Measurements from ENCODE around the gene PNPLA3. TPM values are rescaled to one million over a fixed set of nuclear protein-coding genes. Genes with fewer than 3 reads are reported as not detected.

PNPLA3 gene
- total RNA-seq, 4 donors from 2014 or later, result 0.32 TPM; not detected in 3

DNA sequence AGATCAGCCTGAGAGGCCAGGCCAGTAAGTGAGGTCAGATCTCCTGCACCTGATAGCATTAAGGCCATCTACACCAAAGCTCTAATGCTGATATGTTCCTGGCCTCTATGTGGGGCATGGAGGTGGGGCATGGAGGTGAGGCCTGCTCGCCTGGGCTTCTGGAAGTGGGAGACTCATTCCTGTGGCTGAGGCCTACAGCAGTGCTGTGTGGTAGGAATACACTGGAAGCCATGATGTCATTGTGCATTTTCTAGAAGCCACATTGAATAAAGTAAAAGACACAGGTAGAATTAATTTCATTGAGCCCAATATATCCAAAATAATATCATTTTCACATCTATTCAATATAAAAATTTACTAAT is 2.7 kb downstream of the PNPLA3 start:
- TF ChIP-seq POLR2A (IDR thresholded peaks at IDR 0.05) (no peak), EP300 (IDR thresholded peaks at IDR 0.05; ENCODE audit: low read depth) (no peak), POLR2AphosphoS5 (IDR thresholded peaks at IDR 0.05) (no peak)
- TF ChIP-seq, protein P1, sequence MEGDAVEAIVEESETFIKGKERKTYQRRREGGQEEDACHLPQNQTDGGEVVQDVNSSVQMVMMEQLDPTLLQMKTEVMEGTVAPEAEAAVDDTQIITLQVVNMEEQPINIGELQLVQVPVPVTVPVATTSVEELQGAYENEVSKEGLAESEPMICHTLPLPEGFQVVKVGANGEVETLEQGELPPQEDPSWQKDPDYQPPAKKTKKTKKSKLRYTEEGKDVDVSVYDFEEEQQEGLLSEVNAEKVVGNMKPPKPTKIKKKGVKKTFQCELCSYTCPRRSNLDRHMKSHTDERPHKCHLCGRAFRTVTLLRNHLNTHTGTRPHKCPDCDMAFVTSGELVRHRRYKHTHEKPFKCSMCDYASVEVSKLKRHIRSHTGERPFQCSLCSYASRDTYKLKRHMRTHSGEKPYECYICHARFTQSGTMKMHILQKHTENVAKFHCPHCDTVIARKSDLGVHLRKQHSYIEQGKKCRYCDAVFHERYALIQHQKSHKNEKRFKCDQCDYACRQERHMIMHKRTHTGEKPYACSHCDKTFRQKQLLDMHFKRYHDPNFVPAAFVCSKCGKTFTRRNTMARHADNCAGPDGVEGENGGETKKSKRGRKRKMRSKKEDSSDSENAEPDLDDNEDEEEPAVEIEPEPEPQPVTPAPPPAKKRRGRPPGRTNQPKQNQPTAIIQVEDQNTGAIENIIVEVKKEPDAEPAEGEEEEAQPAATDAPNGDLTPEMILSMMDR (IDR thresholded peaks at IDR 0.05), result no peak
- no peak for DNase-seq
- H3K27me3 ChIP-seq, result peaks cover 12% of the 10 kb centered on the region
- H3K9me3 ChIP-seq, result no peaks in the 10 kb centered on the region
- no peak overlapping the region for H3K4me3 ChIP-seq
- intact Hi-C loops (cut with DNase I; ENCODE audit: low total_unique reads), result no loop called here
- no peaks in the 10 kb centered on the region for H3K36me3 ChIP-seq
- peaks cover 3 to 13% (median 10%) of the 10 kb centered on the region in 4 donors for H3K4me1 ChIP-seq
- WGBS, 2 donors (ENCODE audit: low coverage in 1 of 2), result 77% methylated on average over 1 of the region's 1 CpG; no CpG with 5 or more reads in 1 of the 2 donors
- in situ Hi-C loops (cut with MboI; ENCODE audit: low pct_ligation_motif_present in 1 of 4, low pct_unique_long_range_greater_than_20kb in 1 of 4, low sequenced_read_pairs in 3 of 4), result loop anchor here in 1 of 4 donors (25.0 kb wide), 1 partner anchor 89 kb away; no protein-coding TSS in a partner anchor
- no peak overlapping the region for H3K27ac ChIP-seq

DNA sequence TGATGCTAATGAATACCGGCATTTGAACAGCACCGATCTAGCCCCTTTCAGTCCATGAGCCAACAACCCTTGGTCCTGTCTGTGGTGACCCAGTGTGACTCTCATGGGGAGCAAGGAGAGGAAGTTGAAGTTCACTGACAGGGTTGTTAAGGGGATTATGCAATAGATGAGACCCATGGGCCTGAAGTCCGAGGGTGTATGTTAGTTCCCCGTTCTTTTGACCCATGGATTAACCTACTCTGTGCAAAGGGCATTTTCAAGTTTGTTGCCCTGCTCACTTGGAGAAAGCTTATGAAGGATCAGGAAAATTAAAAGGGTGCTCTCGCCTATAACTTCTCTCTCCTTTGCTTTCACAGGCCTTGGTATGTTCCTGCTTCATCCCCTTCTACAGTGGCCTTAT is 4.9 kb downstream of the PNPLA3 start:
- TF ChIP-seq POLR2A (IDR thresholded peaks at IDR 0.05) (no peak), POLR2AphosphoS5 (IDR thresholded peaks at IDR 0.05) (no peak), EP300 (IDR thresholded peaks at IDR 0.05; ENCODE audit: low read depth) (no peak)
- TF ChIP-seq, protein P1 (IDR thresholded peaks at IDR 0.05), result no peak
- no peaks in the 10 kb centered on the region for H3K9me3 ChIP-seq
- peaks cover 12% of the 10 kb centered on the region for H3K27me3 ChIP-seq
- no peak overlapping the region for H3K27ac ChIP-seq
- no peaks in the 10 kb centered on the region for H3K36me3 ChIP-seq
- peaks cover 3 to 9% (median 8%) of the 10 kb centered on the region in 4 donors for H3K4me1 ChIP-seq
- H3K4me3 ChIP-seq, result no peak overlapping the region
- in situ Hi-C loops (cut with MboI; ENCODE audit: low pct_ligation_motif_present in 1 of 4, low pct_unique_long_range_greater_than_20kb in 1 of 4, low sequenced_read_pairs in 3 of 4), result loop anchor here in 1 of 4 donors (25.0 kb wide), 1 partner anchor 91 kb away; no protein-coding TSS in a partner anchor
- no peak for DNase-seq
- intact Hi-C loops (cut with DNase I; ENCODE audit: low total_unique reads), result no loop called here
- 69 to 80% methylated on average over 1 to 5 of the region's 5 CpGs for WGBS, 2 donors (ENCODE audit: low coverage in 1 of 2)

DNA sequence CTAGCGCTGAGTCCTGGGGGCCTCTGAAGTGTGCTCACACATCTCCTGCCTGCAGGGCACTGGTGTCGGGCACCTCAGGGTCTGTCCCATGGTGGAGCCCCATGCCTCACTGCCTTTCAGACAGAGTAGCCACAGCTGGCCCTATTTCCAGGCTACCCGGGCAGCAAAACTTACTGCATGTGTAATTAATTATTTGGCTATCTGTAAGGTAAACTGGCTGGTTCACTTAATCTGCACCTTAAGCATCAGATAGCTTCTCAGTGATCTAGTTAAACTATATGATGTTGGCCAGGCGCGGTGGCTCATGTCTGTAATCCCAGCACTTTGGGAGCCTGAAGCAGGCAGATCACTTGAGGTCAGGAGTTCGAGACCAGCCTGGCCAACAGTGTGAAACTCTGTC is 5.3 kb downstream of the PNPLA3 start:
- in situ Hi-C loops (cut with MboI; ENCODE audit: low pct_ligation_motif_present in 1 of 4, low pct_unique_long_range_greater_than_20kb in 1 of 4, low sequenced_read_pairs in 3 of 4), result loop anchor here in 1 of 4 donors (25.0 kb wide), 1 partner anchor 92 kb away; no protein-coding TSS in a partner anchor
- H3K4me3 ChIP-seq, result no peak overlapping the region
- H3K4me1 ChIP-seq, result peaks cover 3 to 6% (median 5%) of the 10 kb centered on the region in 4 donors
- intact Hi-C loops (cut with DNase I; ENCODE audit: low total_unique reads), result no loop called here
- H3K27ac ChIP-seq, result no peak overlapping the region
- DNase-seq, result no peak
- H3K27me3 ChIP-seq, result peaks cover 12% of the 10 kb centered on the region
- H3K36me3 ChIP-seq, result no peaks in the 10 kb centered on the region
- WGBS, 2 donors (ENCODE audit: low coverage in 1 of 2), result 84% methylated on average over 6 of the region's 6 CpGs; no CpG with 5 or more reads in 1 of the 2 donors
- TF ChIP-seq, protein P1 (IDR thresholded peaks at IDR 0.05), result no peak
- TF ChIP-seq POLR2AphosphoS5 (IDR thresholded peaks at IDR 0.05) (no peak), POLR2A (IDR thresholded peaks at IDR 0.05) (no peak), EP300 (IDR thresholded peaks at IDR 0.05; ENCODE audit: low read depth) (no peak)
- no peaks in the 10 kb centered on the region for H3K9me3 ChIP-seq

DNA sequence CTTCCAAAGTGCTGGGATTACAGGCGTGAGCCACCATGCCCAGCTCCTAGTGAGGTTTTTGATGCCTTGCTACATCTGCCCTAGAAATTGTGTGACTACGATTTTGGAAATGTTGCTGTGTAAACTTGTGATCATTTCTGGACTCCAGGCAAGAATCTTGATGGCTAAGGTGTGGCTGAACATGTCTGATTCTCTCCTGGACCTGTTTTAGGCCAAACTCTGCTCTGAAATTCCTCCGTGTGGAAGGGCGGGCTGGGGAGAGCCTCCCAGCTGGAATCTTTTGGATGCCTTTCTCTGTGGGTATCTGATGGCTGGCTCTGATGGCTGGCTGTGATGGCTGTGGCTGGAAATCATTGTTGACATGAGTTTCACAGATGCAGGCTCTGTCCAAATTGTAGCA is 8.2 kb downstream of the PNPLA3 start:
- intact Hi-C loops (cut with DNase I; ENCODE audit: low total_unique reads), result no loop called here
- TF ChIP-seq EP300 (IDR thresholded peaks at IDR 0.05; ENCODE audit: low read depth) (no peak), POLR2AphosphoS5 (IDR thresholded peaks at IDR 0.05) (no peak), POLR2A (IDR thresholded peaks at IDR 0.05) (no peak)
- TF ChIP-seq, protein P1 (IDR thresholded peaks at IDR 0.05), result no peak
- DNase-seq, result no peak
- WGBS, 2 donors (ENCODE audit: low coverage in 1 of 2), result 82% methylated on average over 4 of the region's 4 CpGs; no CpG with 5 or more reads in 1 of the 2 donors
- Histone ChIP-seq H3K27me3 (no peaks in the 10 kb centered on the region), H3K36me3 (no peaks in the 10 kb centered on the region), H3K4me3 (no peak overlapping the region), H3K27ac (no peak overlapping the region), H3K9me3 (no peaks in the 10 kb centered on the region), H3K4me1 (no peaks in the 10 kb centered on the region)
- in situ Hi-C loops (cut with MboI; ENCODE audit: low pct_ligation_motif_present in 1 of 4, low pct_unique_long_range_greater_than_20kb in 1 of 4, low sequenced_read_pairs in 3 of 4), result loop anchor here in 1 of 4 donors (25.0 kb wide), 1 partner anchor 94 kb away; no protein-coding TSS in a partner anchor

Data from transverse colon (tissue), 4 donors.